ENCODE data around the gene UHRF2. TPM values are rescaled to one million over a fixed set of nuclear protein-coding genes. Genes with fewer than 3 reads are reported as not detected.

Gene UHRF2
- polyA plus RNA-seq, 3 donors = 1.6 to 36.4 (median 7.7) TPM

GRCh38 chr9:6552033-6552432 lies 139.0 kb downstream of the UHRF2 start:
- Mint-ChIP-seq H3K4me1 (no peaks in the 10 kb centered on the region), H3K4me3 (no peak overlapping the region), H3K27me3 (ENCODE audit: low read depth in 3 of 3) (peaks cover 0 to 2% (median 0%) of the 10 kb centered on the region in 3 donors), H3K36me3 (no peaks in the 10 kb centered on the region), H3K27ac (no peak overlapping the region), H3K9me3 (no peaks in the 10 kb centered on the region)
- Histone ChIP-seq H2AFZ (ENCODE audit: insufficient read depth, low read depth, low read length, poor library complexity, severe bottlenecking) (no peak overlapping the region), H3K9me3 (replicated peaks in 1 of 2; ENCODE audit: control insufficient read depth in 1 of 2, insufficient read depth in 1 of 2, low read length in 2 of 2) (no peaks in the 10 kb centered on the region), H3K79me2 (ENCODE audit: insufficient read depth, low read length) (no peaks in the 10 kb centered on the region), H3K9ac (ENCODE audit: insufficient read depth, low read length, poor library complexity, severe bottlenecking) (no peak overlapping the region), H4K20me1 (ENCODE audit: insufficient read depth, low read length) (no peaks in the 10 kb centered on the region), H3K4me1 (ENCODE audit: control insufficient read depth in 1 of 2, insufficient read depth in 2 of 2, low read length in 2 of 2) (no peaks in the 10 kb centered on the region), H3K27me3 (ENCODE audit: control insufficient read depth in 2 of 2, insufficient read depth in 2 of 2, low read length in 2 of 2) (no peaks in the 10 kb centered on the region), H3K27ac (ENCODE audit: low read depth in 1 of 2, low read length in 2 of 2) (no peak overlapping the region), H3K36me3 (replicated peaks in 1 of 2; ENCODE audit: control insufficient read depth in 1 of 2, insufficient read depth in 2 of 2, low read length in 2 of 2) (no peaks in the 10 kb centered on the region), H3K4me2 (replicated peaks; ENCODE audit: extremely low read depth, low read length, poor library complexity, severe bottlenecking) (no peak overlapping the region), H3K4me3 (replicated peaks in 1 of 3; ENCODE audit: low read depth in 2 of 3, low read length in 3 of 3) (no peak overlapping the region)
- intact Hi-C loops (cut with micrococcal nuclease) = no loop called here
- no peak for TF ChIP-seq CTCF (IDR thresholded peaks at IDR 0.05)
- DNase-seq = no peak
- 73% methylated on average over 3 of the region's 3 CpGs for WGBS (ENCODE audit: insufficient coverage)

- H3K4me1 Mint-ChIP-seq = no peaks in the 10 kb centered on the region
- no peaks in the 10 kb centered on the region for H3K36me3 ChIP-seq (replicated peaks in 1 of 2; ENCODE audit: control insufficient read depth in 1 of 2, insufficient read depth in 2 of 2, low read length in 2 of 2)
- no peak for TF ChIP-seq CTCF (IDR thresholded peaks at IDR 0.05)
- no peaks in the 10 kb centered on the region for H3K9me3 Mint-ChIP-seq
- 89% methylated on average over 4 of the region's 7 CpGs for WGBS (ENCODE audit: insufficient coverage)
- H3K4me3 ChIP-seq (replicated peaks in 1 of 3; ENCODE audit: low read depth in 2 of 3, low read length in 3 of 3) = no peak overlapping the region
- H3K27ac Mint-ChIP-seq = no peak overlapping the region
- H3K4me1 ChIP-seq (ENCODE audit: control insufficient read depth in 1 of 2, insufficient read depth in 2 of 2, low read length in 2 of 2) = no peaks in the 10 kb centered on the region
- H2AFZ ChIP-seq (ENCODE audit: insufficient read depth, low read depth, low read length, poor library complexity, severe bottlenecking) = no peak overlapping the region
- no peak for DNase-seq
- no peak overlapping the region for H3K27ac ChIP-seq (ENCODE audit: low read depth in 1 of 2, low read length in 2 of 2)
- no peaks in the 10 kb centered on the region for H3K9me3 ChIP-seq (replicated peaks in 1 of 2; ENCODE audit: control insufficient read depth in 1 of 2, insufficient read depth in 1 of 2, low read length in 2 of 2)
- H3K36me3 Mint-ChIP-seq = no peaks in the 10 kb centered on the region
- H3K27me3 Mint-ChIP-seq (ENCODE audit: low read depth in 3 of 3) = peaks cover 0 to 4% (median 0%) of the 10 kb centered on the region in 3 donors
- no peaks in the 10 kb centered on the region for H4K20me1 ChIP-seq (ENCODE audit: insufficient read depth, low read length)
- H3K79me2 ChIP-seq (ENCODE audit: insufficient read depth, low read length) = no peaks in the 10 kb centered on the region
- no peaks in the 10 kb centered on the region for H3K27me3 ChIP-seq (ENCODE audit: control insufficient read depth in 2 of 2, insufficient read depth in 2 of 2, low read length in 2 of 2)
- no peak overlapping the region for H3K9ac ChIP-seq (ENCODE audit: insufficient read depth, low read length, poor library complexity, severe bottlenecking)
- no peak overlapping the region for H3K4me2 ChIP-seq (replicated peaks; ENCODE audit: extremely low read depth, low read length, poor library complexity, severe bottlenecking)
- intact Hi-C loops (cut with micrococcal nuclease) = no loop called here
- H3K4me3 Mint-ChIP-seq = no peak overlapping the region
Observed at GRCh38 chr9:6552498-6553121, 139.6 kb downstream of the UHRF2 start.
